ENCODE results near the gene ZNF536. TPM values are rescaled to one million over a fixed set of nuclear protein-coding genes. Genes with fewer than 3 reads are reported as not detected.
"Not testable (repeated sequence)": the region's sequence is repeated elsewhere in the genome, so short reads cannot be mapped to it uniquely, and the experiment has no call there.

Gene ZNF536
- total RNA-seq, 1 donor = not detected

DNA sequence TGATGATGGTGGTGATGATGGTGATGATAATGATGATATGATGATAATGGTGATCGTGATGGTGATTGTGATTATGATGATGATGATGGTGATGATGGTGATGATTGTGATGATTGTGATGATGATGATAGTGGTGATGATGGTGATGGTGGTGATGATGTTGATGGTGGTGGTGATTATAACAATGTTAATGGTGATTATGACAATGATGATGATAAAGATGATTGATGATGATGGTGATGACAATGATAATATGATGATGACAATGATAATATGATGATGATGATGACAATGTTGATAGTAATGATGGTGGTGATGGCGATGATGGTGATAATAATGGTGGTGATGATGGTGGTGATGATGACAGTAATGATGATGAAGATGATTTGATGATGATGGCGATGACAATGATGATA, 34.1 kb upstream of the ZNF536 start:
- H3K9me3 ChIP-seq (ENCODE audit: low read depth, low read length) = no peaks in the 10 kb centered on the region
- H3K27me3 ChIP-seq (ENCODE audit: insufficient read depth, low read length) = no peaks in the 10 kb centered on the region
- no peaks in the 10 kb centered on the region for H3K4me1 ChIP-seq (ENCODE audit: insufficient read depth, low read length)
- H3K4me3 ChIP-seq (ENCODE audit: low read length) = no peak overlapping the region

DNA sequence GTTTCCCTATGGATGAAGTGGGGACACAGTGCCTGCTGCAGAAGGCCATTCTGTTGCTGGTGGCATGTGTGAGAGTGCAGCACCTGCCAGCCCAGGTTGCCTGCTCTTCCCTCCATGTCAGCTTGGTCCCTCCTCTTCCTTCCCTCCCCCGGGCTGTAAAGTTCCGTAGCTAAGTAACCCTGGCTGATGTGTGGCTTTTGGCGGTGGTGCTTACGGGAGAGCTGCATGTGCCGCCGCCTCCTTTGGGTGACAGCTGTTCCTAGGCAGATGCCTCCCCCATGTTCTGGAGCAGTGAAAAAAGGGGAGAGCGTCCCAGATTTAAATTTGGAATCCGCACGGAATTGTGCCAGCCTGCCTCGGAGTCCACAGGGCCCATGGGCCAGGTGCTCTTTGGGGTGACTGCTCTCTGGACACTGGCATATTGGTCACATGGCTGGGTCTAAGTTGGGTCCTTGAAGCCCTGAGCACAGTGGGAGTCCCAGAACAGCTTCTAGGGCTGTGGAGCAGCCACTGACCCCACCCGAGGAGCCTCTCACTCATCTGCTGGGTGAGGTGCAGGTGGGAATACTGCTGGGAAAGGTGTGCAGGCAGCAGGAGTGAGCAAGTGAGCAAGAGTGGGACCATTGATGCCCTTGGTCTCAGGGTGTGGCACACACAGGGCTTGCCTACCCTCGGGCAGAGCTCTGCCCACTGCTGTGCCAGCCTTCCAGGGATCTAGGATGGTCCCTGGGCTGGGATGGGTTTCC, 33.1 kb upstream of the ZNF536 start:
- H3K27me3 ChIP-seq (ENCODE audit: insufficient read depth, low read length) = no peaks in the 10 kb centered on the region
- no peaks in the 10 kb centered on the region for H3K4me1 ChIP-seq (ENCODE audit: insufficient read depth, low read length)
- no peaks in the 10 kb centered on the region for H3K9me3 ChIP-seq (ENCODE audit: low read depth, low read length)
- no peak overlapping the region for H3K4me3 ChIP-seq (ENCODE audit: low read length)

DNA sequence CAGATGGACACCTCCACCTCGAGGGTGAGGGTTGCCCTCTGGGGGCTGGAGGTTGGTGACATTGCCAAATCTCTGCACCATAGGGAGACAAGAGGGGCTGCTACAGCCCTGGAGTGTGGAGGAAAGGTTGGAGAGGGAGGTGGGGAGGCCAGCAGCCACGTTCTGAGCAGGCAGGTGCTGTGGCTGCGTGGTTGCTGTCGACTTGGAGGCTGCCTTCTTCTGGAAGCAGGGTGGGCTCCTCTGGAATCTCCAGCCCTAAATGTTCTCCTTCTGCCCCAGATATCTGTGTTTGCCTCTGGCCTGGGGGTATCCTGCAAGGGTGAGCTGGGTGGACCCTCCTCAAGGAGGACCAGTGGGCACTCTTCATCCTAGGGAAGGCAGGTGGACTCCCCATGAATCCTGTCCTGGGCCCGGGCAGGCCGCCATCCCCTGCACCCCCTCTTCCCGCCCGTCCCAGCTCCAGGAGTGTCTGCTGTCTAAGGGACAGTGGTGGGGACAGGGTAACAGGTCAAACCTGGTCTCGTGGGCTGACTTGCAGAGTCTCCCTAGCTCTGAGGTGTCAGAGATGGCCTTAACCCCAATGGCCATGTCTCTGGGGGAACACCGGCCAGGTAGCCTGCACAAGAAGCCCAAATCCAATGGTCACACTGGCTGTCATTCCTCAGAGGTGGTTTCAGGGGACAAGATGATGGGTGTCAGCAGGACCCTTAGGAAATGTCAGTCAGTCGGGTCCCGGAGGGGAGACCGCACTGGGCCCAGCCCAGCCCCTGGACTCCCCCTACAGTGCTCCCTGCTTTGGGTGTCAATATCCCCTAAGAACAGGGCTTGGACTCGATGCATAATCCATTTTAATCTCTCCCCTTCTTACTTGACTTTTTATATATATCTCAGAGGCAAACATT, 32.3 kb upstream of the ZNF536 start:
- H3K4me1 ChIP-seq (ENCODE audit: insufficient read depth, low read length) = no peaks in the 10 kb centered on the region
- no peaks in the 10 kb centered on the region for H3K27me3 ChIP-seq (ENCODE audit: insufficient read depth, low read length)
- no peaks in the 10 kb centered on the region for H3K9me3 ChIP-seq (ENCODE audit: low read depth, low read length)
- H3K4me3 ChIP-seq (ENCODE audit: low read length) = no peak overlapping the region

GRCh38 chr19:30340771-30341561, 31.2 kb upstream of the ZNF536 start:
- Histone ChIP-seq H3K4me3 (ENCODE audit: low read length) (no peak overlapping the region), H3K4me1 (ENCODE audit: insufficient read depth, low read length) (no peaks in the 10 kb centered on the region), H3K27me3 (ENCODE audit: insufficient read depth, low read length) (no peaks in the 10 kb centered on the region), H3K9me3 (ENCODE audit: low read depth, low read length) (no peaks in the 10 kb centered on the region)

GRCh38 chr19:30341611-30342201, 30.5 kb upstream of the ZNF536 start:
- Histone ChIP-seq H3K27me3 (ENCODE audit: insufficient read depth, low read length) (no peaks in the 10 kb centered on the region), H3K4me3 (ENCODE audit: low read length) (no peak overlapping the region)

GRCh38 chr19:30342901-30343300, 29.3 kb upstream of the ZNF536 start:
- no peaks in the 10 kb centered on the region for H3K27me3 ChIP-seq (ENCODE audit: insufficient read depth, low read length)
- H3K4me1 ChIP-seq (ENCODE audit: insufficient read depth, low read length) = no peaks in the 10 kb centered on the region
- H3K9me3 ChIP-seq (ENCODE audit: low read depth, low read length) = no peaks in the 10 kb centered on the region
- H3K4me3 ChIP-seq (ENCODE audit: low read length) = no peak overlapping the region

More at GRCh38 chr19:30341611-30342201, 30.5 kb upstream of the ZNF536 start:
- no peaks in the 10 kb centered on the region for H3K4me1 ChIP-seq (ENCODE audit: insufficient read depth, low read length)
- no peaks in the 10 kb centered on the region for H3K9me3 ChIP-seq (ENCODE audit: low read depth, low read length)

DNA sequence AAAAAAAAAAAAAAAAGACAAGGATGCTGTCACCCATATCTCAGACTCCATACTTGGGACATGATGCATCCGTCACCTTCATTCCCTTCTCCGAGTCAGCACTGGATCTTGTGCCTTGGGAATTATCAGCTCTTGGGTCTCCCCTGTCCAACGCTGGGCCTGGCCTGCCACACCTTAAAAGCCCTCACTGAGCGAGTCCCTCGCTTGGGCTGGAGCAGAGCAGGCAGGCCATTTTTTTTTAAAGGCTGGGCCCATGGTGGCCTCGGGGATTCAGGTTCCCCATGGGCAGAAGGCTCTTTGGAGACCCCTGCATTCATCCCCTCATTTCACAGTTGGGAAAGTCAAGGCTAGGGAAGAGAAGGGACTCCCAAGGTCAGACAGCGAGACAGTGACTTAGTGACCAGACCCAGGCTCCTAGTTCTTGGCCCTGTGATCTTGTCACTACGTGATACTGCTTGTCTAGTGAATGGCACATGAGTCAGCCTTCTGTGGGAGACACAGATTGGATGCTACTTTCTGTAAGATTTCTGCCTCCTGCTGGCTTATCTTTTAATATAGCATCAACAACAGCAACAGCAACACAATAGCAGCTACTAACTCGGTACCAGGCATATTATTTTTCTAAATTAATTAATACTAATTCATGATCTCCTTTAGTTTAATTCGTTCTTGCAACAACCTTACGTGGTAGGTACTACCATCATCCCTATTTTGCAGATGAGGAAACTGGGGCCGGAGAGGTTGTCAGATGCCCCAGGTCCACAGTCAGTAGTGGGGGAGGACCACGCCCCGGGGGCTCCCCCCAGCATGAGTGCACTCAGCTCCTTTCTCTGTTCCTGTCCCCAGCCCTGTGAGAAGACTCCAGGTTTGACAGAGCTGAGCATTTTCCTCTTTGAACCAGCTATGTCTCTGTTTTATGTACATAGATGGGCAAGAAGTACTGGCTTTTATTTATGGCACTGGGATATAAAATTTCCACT, 27.4 kb upstream of the ZNF536 start:
- H3K27me3 ChIP-seq (ENCODE audit: insufficient read depth, low read length) = no peaks in the 10 kb centered on the region
- no peaks in the 10 kb centered on the region for H3K4me1 ChIP-seq (ENCODE audit: insufficient read depth, low read length)
- no peaks in the 10 kb centered on the region for H3K9me3 ChIP-seq (ENCODE audit: low read depth, low read length)
- H3K4me3 ChIP-seq (ENCODE audit: low read length) = no peak overlapping the region

- Histone ChIP-seq H3K27me3 (ENCODE audit: insufficient read depth, low read length) (no peaks in the 10 kb centered on the region), H3K9me3 (ENCODE audit: low read depth, low read length) (no peaks in the 10 kb centered on the region), H3K4me1 (ENCODE audit: insufficient read depth, low read length) (no peaks in the 10 kb centered on the region), H3K4me3 (ENCODE audit: low read length) (no peak overlapping the region)
These were observed 26.5 kb upstream of the ZNF536 start for GRCh38 chr19:30345686-30346085.

DNA sequence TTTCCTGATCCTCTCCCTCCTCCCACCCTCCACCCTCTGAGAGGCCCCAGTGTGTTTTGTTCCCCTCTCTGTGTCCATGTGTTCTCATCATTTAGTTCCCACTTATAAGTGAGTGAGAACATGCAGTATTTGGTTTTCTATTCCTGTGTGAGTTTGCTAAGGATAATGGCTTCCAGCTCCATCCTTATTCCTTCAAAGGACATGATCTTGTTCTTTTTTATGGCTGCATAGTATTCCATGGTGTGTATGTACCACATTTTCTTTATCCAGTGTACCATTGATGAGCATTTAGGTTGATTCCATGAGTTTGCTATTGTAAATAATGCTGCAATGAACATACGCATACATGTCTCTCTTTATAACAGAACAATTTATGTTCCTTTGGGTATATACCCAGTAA, 25.7 kb upstream of the ZNF536 start:
- not testable (repeated sequence) for H3K4me3 ChIP-seq (ENCODE audit: low read length); H3K9me3 ChIP-seq (ENCODE audit: low read depth, low read length); H3K4me1 ChIP-seq (ENCODE audit: insufficient read depth, low read length); H3K27me3 ChIP-seq (ENCODE audit: insufficient read depth, low read length)

DNA sequence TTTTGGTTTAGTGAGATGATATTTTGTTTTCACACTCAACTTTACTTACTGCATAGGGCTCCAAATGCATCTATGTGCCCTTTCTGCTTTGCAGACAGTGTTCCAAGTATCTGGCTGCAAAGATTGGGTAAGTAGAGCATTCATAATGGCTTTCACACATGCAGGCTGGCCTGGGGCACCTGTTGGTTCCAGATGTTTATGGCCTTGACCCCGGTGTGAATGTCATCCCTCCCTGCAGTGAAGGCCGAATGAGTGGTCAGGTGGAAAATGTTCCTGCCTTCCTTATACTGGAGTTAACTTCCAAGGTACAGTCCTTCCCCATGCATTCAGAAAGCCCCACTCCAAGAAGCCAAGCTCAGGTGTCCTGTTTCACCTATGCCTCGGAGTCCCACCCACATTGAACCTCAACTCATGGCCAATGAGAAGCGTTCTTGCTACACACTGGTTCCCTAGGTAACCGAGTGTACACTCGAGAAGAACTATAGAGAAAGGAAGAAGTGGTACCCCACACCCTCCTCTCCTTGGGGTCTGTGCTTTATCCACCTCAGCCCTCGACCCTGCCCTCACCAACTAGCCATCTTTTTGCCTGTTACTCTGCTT, 23.0 kb upstream of the ZNF536 start:
- Histone ChIP-seq H3K4me1 (ENCODE audit: insufficient read depth, low read length) (no peaks in the 10 kb centered on the region), H3K27me3 (ENCODE audit: insufficient read depth, low read length) (no peaks in the 10 kb centered on the region), H3K4me3 (ENCODE audit: low read length) (no peak overlapping the region), H3K9me3 (ENCODE audit: low read depth, low read length) (no peaks in the 10 kb centered on the region)

GRCh38 chr19:30350692-30351663, 21.2 kb upstream of the ZNF536 start:
- Histone ChIP-seq H3K27me3 (ENCODE audit: insufficient read depth, low read length) (no peaks in the 10 kb centered on the region), H3K4me3 (ENCODE audit: low read length) (no peak overlapping the region), H3K9me3 (ENCODE audit: low read depth, low read length) (no peaks in the 10 kb centered on the region), H3K4me1 (ENCODE audit: insufficient read depth, low read length) (no peaks in the 10 kb centered on the region)

DNA sequence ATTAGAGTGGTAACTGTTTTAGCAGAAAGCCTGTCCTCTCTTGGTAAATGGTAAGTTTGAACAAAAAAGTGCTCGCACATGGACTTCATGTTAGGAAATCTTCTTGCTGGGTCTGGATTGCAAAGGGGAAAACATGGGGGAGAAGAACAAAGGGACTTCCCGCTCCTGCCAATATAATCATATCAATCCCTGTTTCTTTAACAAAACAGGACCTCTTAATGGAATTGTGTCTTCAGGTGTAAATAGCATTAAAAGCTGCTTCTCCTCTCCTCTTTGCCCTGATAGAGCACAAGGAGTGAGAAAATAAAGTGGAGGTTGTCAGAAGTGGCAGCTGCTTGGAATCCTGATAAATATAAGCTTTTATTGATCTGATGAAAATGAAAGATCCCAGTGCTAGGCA, 20.4 kb upstream of the ZNF536 start:
- no peaks in the 10 kb centered on the region for H3K4me1 ChIP-seq (ENCODE audit: insufficient read depth, low read length)
- H3K27me3 ChIP-seq (ENCODE audit: insufficient read depth, low read length) = no peaks in the 10 kb centered on the region
- H3K4me3 ChIP-seq (ENCODE audit: low read length) = no peak overlapping the region
- no peaks in the 10 kb centered on the region for H3K9me3 ChIP-seq (ENCODE audit: low read depth, low read length)

All from mononuclear cell (primary cell).